GF-D8 (cell line): Measurements from ENCODE around the gene FILIP1.
"Not testable (repeated sequence)": the region's sequence is repeated elsewhere in the genome, so short reads cannot be mapped to it uniquely, and the experiment has no call there.

Experiments used
- DNase-seq: peaks from one replicate; lab custom pipeline; 2025; lab: John Stamatoyannopoulos, UW

FILIP1 gene

DNA sequence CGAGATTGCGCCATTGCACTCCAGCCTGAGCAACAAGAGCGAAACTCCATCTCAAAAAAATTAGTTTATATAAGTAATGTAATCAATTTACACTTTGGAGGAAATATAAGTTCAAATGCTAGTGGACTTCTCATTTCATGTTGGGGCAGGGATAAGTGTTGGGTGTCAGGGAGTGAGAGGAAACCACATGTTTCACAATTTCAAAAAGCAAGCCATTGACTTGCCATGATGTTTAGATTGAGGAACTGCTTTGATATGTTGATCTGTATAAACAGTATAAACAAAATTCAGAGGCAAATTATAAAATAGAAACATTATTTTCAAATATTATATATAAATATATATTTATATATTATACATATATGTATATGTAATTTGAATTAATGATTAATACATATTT lies 42.7 kb downstream of the FILIP1 start:
- DNase-seq, result peak; percentile 51

GRCh38 chr6:75449630-75450206 lies 43.9 kb downstream of the FILIP1 start:
- DNase-seq, result no peak

GRCh38 chr6:75446241-75446880 lies 47.2 kb downstream of the FILIP1 start:
- DNase-seq, result no peak

DNA sequence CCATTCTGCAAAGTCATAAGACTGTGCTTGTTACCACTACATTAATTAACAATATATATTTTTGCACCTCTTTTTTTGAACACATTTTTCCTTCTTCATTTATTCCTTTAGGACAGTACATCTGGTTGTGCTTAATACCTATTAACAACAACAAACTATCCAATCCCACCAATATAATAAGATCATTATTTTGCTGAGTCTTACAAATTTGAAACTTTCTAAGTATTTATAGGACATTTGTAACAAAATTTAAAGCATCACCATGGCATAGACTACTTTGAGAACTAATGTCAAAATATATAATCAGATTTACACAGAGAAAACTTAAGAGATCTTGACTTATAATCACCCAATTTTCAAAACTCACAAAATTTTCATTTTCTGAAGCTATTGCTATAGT lies 47.9 kb downstream of the FILIP1 start:
- DNase-seq, result no peak

GRCh38 chr6:75444899-75445298 lies 48.7 kb downstream of the FILIP1 start:
- DNase-seq, result no peak

- not testable (repeated sequence) for DNase-seq
These were observed 51.7 kb downstream of the FILIP1 start for GRCh38 chr6:75441883-75442282.

DNA sequence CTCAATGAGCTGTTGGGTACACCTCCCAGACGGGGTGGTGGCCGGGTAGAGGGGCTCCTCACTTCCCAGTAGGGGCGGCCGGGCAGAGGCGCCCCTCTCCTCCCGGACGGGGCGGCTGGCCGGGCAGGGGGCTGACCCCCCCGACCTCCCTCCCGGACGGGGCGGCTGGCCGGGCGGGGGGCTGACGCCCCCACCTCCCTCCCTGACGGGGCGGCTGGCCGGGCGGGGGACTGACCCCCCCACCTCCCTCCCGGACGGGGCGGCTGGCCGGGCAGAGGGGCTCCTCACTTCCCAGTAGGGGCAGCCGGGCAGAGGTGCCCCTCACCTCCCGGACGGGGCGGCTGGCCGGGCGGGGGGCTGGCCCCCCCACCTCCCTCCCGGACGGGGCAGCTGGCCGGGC lies 52.1 kb downstream of the FILIP1 start:
- DNase-seq, result not testable (repeated sequence)

GRCh38 chr6:75438442-75439116 lies 55.0 kb downstream of the FILIP1 start:
- no peak for DNase-seq

DNA sequence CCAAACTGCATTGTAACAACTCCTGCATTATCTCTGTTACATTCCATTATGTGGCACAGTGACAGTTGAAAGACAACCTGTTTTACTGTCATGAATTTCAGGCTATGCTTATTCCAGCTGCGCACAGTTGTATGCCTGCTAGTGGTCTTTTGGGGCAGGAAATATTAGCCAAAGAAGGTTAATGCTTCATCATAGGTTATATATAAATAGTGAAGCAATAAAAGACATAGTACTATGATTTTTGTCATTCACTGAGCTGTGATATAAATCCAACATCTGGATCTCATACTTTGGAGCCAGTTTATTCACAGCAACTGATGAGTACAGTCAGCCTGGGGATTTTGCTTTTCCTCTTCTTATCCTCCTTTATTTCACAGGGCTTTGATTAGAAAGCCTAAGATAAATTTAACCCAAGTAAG lies 55.6 kb downstream of the FILIP1 start:
- no peak for DNase-seq

DNA sequence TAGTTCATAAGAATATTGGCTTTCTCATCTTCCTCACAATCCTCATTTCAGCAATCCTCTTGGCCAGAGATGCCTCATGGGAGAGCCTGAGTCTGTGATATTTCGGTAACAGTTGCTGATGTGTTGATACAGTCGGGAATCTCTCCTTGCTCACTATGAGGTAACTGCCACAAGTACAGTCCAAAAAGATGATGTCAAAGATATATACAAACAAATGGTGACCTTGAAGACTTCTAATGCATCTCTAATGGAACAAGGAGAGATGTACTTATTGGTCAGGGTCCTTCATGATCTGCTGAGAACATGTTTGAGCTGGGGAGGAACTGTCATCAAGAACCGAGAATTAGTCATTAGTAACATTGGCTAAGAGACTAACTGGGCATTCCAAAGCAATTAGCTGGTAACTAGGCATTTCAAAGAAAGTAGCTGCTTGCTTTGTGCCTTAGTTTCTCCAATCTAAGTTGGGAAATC lies 56.1 kb downstream of the FILIP1 start:
- no peak for DNase-seq

- DNase-seq, result no peak
These were observed 56.7 kb downstream of the FILIP1 start for GRCh38 chr6:75436869-75437268.

- not testable (repeated sequence) for DNase-seq
These were observed 60.8 kb downstream of the FILIP1 start for GRCh38 chr6:75432809-75433208.

DNA sequence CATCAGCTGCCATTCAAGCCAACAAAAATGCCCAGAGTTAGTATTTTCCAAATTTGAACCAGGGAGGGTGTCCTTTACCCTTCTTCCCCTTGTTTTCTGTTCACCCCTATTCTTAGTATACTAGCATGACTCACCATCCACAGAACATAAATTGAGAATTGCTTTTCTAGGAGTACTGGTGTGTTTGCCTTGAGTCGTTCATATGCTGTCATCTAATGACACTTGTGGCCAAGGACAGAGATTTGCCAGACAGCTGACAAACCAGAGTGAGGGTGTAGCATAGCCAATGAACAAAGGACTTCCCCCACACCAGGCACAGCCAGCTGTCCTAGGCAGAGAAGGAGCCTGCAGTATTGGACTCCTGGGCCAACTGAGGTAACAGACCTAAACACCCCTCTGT lies 62.2 kb downstream of the FILIP1 start:
- no peak for DNase-seq

GRCh38 chr6:75430631-75431325 lies 62.8 kb downstream of the FILIP1 start:
- no peak for DNase-seq

- DNase-seq, result no peak
These were observed 64.4 kb downstream of the FILIP1 start for GRCh38 chr6:75429061-75429703.

- DNase-seq, result no peak
These were observed 65.4 kb downstream of the FILIP1 start for GRCh38 chr6:75428204-75428603.

DNA sequence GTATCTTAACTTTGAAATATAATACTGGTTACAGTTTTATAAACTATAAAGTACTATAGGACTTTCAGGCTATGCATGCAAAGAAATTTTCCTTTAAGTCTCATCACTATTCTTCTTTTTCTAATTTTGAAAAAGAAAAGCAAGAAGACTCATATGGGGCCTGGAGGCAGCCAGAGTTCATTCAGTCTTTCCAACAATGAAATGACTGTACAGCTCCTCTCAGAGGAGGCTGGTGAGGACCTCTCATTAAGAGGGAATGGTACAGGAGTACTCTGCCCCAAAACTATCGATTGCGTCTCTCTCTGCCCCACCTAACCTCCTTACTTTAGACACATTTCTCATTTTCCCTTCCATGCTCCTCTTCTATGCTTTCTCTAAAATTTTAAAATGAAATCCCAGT lies 66.3 kb downstream of the FILIP1 start:
- no peak for DNase-seq

DNA sequence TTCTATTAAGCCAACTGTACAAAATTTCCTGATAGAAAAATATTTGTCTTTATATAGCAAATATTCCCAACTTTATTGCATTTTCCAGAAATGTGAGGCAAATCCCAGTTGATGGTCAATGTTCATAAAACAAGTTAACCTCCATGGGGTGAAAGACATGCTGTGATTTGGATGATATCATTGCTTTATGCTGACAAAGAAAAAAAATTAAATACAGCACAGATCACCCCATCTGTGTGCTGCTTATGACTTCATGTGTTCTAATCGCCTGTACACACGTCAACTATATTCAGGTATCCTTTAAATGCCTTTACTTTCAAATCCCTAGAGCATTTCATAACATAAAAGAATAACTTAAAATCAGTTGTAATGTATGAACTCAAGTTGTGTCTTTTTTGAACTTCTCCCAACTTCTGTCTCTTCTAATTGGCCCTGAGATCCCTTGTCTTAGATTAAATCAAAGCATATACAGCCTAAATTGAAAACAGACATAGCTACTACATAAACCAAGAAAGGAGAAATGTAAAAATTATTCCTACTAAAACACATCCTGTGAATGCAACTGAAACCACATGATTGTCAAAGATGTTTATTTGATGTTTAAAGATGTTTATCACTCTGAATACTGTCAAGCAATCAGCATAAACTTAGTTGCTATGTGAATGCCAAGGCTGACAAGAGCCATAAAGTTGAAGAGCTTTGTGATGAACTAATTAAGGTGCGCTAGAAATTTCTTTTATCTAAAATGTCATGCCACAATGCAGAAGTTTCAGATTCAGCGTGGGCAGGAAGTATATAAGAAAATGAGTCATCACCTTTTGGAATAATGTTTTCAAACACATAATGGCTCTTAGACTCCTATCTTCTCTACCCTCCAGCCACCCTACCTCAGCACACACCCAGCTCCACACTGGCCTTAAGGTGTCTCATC lies 68.7 kb downstream of the FILIP1 start:
- DNase-seq, result no peak

DNA sequence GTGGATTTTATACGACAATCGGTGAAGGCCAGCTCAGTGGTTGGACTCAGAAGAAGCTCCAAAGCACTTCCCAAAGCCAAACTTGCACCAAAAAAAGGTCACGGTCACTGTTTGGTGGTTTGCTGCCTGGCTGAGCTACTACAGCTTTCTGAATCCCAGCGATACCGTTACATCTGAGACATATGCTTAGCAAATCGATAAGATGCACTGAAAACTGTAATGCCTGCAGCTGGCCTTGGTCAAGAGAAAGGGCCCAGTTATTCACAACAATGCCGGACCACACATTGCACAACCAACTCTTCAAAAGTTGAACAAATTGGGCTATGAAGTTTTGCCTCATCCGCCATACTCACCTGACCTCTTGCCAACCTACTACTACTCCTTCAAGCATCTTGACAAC lies 70.2 kb downstream of the FILIP1 start:
- DNase-seq, result no peak

- DNase-seq, result no peak
These were observed 71.5 kb downstream of the FILIP1 start for GRCh38 chr6:75422024-75422639.
